Endothelial cell of coronary artery (primary cell): Measurements from ENCODE around the gene ZSWIM3. TPM values are rescaled to one million over a fixed set of nuclear protein-coding genes. Genes with fewer than 3 reads are reported as not detected.

ENCODE experiments used
- total RNA-seq: library from RNA; depleted of rRNA; stranded (reverse); fragments of >200 nt; gene quantifications from 2 replicates; pipeline ENCODE4 v1.2.3, GENCODE V29; 2014

ZSWIM3 gene
- 5.8 and 7.4 TPM in 2 replicates for total RNA-seq

GRCh38 chr20:45857114-45857881 lies at the start of gene ZSWIM3, which contains the start of gene ACOT8:
TSS of gene ZSWIM3 (plus strand) at chr20:45857614. CDS start at chr20:45857826, 212 bp downstream.
TSS of gene ACOT8 (minus strand) at chr20:45857392. CDS start at chr20:45857315, 77 bp downstream.

DNA sequence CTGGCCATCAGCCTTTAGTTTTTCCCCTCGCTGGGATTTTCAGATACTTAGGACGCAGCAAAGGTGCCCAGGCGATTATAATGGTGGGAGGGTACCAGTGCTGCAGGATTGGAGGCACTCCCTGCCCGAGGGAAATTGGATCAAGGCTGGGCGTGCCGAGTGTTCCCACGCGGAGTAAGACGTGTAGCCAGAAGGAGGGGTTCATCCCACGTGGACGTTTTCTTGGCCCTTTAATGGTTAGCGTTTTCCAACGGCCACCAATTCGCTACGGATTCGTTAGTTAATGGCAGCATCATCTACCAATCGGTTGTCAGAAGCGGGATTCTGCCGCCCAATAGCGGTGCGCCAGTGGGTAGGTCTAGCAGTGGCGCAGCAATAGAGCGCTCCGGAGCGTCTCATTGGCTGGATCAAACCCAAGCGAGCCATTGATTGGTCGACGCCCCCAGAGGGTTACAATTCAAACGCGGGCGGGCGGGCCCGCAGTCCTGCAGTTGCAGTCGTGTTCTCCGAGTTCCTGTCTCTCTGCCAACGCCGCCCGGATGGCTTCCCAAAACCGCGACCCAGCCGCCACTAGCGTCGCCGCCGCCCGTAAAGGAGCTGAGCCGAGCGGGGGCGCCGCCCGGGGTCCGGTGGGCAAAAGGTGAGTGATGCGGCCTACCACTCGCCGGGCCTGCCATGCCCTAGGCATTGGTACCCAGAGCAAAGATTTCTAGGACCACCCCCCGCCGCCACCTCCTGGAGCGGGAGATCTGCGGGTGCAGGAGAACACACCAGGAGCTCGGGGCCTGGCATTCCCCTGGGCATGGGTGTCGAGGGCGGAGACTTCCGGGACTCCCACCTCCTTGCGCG lies 45.0 kb upstream of the ZSWIM3 start, which contains the start of gene UBE2C:
UBE2C (plus strand) TSS at position 488 of the 849 bp plus-strand sequence; CDS start at position 540, 52 bp downstream.

DNA sequence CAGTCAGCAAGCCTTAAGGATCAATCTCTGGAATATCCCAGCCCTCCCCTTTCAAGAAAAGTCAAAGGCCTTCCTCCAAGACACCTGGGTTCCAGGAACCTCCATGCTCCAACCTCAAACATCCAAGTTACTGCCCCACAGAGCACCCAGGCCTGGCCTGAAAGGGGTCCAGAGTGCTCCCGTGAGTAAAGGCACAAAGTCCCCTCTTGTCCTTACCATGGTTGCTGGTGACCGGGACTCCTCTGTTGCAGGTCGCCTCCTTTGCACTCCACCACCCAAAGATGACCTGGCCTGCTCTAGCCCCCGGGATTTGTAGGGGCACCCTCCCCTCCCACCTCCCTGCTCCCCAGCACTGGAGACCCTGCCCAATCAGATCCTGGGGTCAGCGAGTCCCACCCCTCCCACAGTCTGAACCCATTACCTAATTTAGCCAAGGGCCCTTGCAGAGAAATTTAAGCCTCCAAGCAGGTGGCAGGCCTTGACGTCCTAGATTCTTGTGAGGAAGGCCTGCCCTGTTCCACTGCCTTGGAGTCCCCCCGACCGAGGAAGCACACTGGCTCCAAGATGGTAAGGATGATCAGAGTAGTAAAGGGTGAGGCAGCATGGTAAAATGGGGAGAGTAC lies 30.3 kb upstream of the ZSWIM3 start, which contains the start of gene TNNC2:
TNNC2 (minus strand) TSS at position 283 of the 623 bp plus-strand sequence; CDS start at position 219, 64 bp downstream.

DNA sequence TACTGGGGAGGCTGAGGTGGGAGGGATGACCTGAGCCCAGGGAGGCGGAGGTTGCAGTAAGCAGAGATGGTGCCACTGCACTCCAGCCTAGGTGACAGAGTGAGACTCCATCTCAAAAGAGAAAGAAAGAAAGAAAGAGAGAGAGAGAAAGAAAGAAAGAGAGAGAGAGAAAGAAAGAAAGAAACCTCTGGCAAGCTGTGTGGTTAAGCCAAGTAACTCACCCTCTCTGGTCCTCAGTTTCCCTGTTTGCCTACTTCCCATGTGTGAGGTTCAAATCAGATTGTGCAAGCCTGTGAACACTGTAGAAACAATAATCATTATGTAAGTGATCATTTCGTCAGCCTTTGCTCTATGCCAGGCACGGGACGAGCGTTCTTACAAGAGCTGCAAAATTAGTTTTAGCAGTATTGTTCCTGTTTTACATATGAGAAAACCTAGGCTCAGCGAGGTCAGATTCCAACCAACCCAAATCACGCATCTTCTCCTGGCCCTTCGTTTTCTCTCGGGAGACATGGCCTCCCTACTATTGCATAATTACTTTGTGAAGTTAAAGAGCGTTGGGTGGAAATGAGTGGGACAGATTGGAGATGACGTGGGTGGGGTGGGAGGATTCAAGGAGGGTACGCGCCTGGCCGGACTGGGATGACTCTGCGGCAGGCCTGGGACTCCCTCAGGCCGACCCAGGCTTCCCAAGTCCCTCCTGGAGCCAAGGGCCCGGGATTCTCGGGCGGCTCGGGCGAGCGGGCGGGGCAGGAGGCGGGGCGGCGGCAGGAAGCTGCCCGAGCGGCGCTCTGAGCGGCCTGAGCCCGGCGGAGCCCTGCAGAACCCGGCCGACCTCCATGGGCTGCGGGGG lies 24.2 kb upstream of the ZSWIM3 start, which contains the start of gene SNX21:
SNX21 (plus strand) TSS at position 770 of the 853 bp plus-strand sequence. CDS start 121 bp downstream, outside the sequence.

GRCh38 chr20:45880988-45881788 lies 23.8 kb downstream of the ZSWIM3 start, which contains the start of gene ZSWIM1:
TSS of gene ZSWIM1 (plus strand) at chr20:45881227. CDS start at chr20:45882593, 1,366 bp downstream.

GRCh38 chr20:45887346-45887715 lies 29.9 kb downstream of the ZSWIM3 start, which contains the start of gene SPATA25:
TSS of gene SPATA25 (minus strand) at chr20:45887622. CDS start at chr20:45887590, 32 bp downstream.

DNA sequence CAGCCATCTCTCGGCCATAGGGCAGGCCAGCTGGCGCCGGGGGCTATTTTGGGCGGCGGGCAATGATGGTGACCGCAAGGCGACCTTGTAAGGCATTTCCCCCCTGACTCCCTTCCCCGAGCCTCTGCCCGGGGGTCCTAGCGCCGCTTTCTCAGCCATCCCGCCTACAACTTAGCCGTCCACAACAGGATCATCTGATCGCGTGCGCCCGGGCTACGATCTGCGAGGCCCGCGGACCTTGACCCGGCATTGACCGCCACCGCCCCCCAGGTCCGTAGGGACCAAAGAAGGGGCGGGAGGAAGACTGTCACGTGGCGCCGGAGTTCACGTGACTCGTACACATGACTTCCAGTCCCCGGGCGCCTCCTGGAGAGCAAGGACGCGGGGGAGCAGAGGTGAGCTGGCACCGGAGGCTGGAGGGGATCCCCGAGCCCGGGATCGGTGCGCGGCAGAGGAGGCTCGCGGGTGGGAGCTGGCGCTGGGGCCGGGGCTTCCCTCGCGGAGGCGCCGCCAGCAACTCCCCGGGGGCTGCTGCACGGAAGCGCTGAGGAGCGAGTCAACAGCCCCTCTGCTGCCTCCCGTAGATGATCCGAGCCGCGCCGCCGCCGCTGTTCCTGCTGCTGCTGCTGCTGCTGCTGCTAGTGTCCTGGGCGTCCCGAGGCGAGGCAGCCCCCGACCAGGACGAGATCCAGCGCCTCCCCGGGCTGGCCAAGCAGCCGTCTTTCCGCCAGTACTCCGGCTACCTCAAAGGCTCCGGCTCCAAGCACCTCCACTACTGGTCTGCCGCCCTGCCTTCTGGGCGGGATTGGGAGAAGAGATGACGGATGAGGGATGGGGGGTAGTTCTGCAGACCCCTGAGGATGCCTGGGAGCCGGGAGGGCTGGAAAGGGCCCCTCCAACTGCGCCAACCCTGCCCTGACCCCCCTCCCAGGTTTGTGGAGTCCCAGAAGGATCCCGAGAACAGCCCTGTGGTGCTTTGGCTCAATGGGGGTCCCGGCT lies 33.9 kb downstream of the ZSWIM3 start, which contains the start of the genes CTSA and NEURL2:
CTSA (plus strand) TSS at position 351 of the 999 bp plus-strand sequence; CDS start at position 585, 234 bp downstream.
NEURL2 (minus strand) TSS at position 224 of the 999 bp plus-strand sequence; CDS start at position 7, 217 bp downstream.

GRCh38 chr20:45911486-45912343 lies 54.3 kb downstream of the ZSWIM3 start, which contains the start of gene PLTP:
TSS of gene PLTP (minus strand) at chr20:45912155. CDS start at chr20:45911452, 703 bp downstream.

Other genes with a start within 250 kb of the ZSWIM3 start
- not detected in 2 replicates for gene WFDC10A, start 227.9 kb upstream of the ZSWIM3 start, total RNA-seq
- gene WFDC9, start 226.3 kb upstream of the ZSWIM3 start, total RNA-seq, result not detected in 2 replicates
- gene WFDC11, start 187.4 kb upstream of the ZSWIM3 start, total RNA-seq, result not detected in 2 replicates
- not detected in 2 replicates for gene WFDC13, start 155.6 kb upstream of the ZSWIM3 start, total RNA-seq
- gene WFDC10B, start 152.6 kb upstream of the ZSWIM3 start, total RNA-seq, result not detected in 2 replicates
- gene SPINT4, start 135.3 kb upstream of the ZSWIM3 start, total RNA-seq, result not detected in 2 replicates
- gene WFDC3, start 65.7 kb upstream of the ZSWIM3 start, total RNA-seq, result 0.28 TPM in 1 of 2 replicates, not detected in the other
- 13.9 and 14.8 TPM in 2 replicates for gene DNTTIP1, start 65.7 kb upstream of the ZSWIM3 start, total RNA-seq
- gene UBE2C, start 45.0 kb upstream of the ZSWIM3 start, total RNA-seq, result 9.7 and 23.3 TPM in 2 replicates
- gene TNNC2, start 30.3 kb upstream of the ZSWIM3 start, total RNA-seq, result not detected in 2 replicates
- 13.6 and 19.0 TPM in 2 replicates for gene SNX21, start 23.8 kb upstream of the ZSWIM3 start, total RNA-seq
- 25.8 and 34.6 TPM in 2 replicates for gene ACOT8, start 222 bp upstream of the ZSWIM3 start, total RNA-seq
- gene ZSWIM1, start 23.6 kb downstream of the ZSWIM3 start, total RNA-seq, result 3.6 TPM in 2 replicates
- gene SPATA25, start 30.0 kb downstream of the ZSWIM3 start, total RNA-seq, result 0.63 and 0.75 TPM in 2 replicates
- gene NEURL2, start 33.6 kb downstream of the ZSWIM3 start, total RNA-seq, result 2.0 and 2.2 TPM in 2 replicates
- 34.3 and 49.5 TPM in 2 replicates for gene CTSA, start 33.7 kb downstream of the ZSWIM3 start, total RNA-seq
- gene PLTP, start 54.5 kb downstream of the ZSWIM3 start, total RNA-seq, result 8.2 and 13.7 TPM in 2 replicates
- 6.5 and 6.9 TPM in 2 replicates for gene PCIF1, start 77.1 kb downstream of the ZSWIM3 start, total RNA-seq
- gene ZNF335, start 114.6 kb downstream of the ZSWIM3 start, total RNA-seq, result 9.0 and 11.6 TPM in 2 replicates
- gene MMP9, start 151.3 kb downstream of the ZSWIM3 start, total RNA-seq, result 0.09 TPM in 1 of 2 replicates, not detected in the other
- gene SLC12A5, start 171.6 kb downstream of the ZSWIM3 start, total RNA-seq, result 0.19 and 0.63 TPM in 2 replicates
- 11.6 and 12.1 TPM in 2 replicates for gene NCOA5, start 232.3 kb downstream of the ZSWIM3 start, total RNA-seq